ENCODE data around the gene ARHGEF11.

GRCh38 chr1:157040802-157041201 lies 4.7 kb downstream of the ARHGEF11 start:
- TF ChIP-seq EZH2 (IDR thresholded peaks at IDR 0.05; ENCODE audit: borderline replicate concordance, insufficient read depth, low read depth, low read length, poor library complexity, severe bottlenecking) (no peak), CTCF (IDR thresholded peaks at IDR 0.05) (no peak)

Data from B cell (primary cell).